Activated naive CD8-positive, alpha-beta T cell treated with anti-CD3 and anti-CD28 coated beads, Interleukin-2, amount 10 ng/mL, durations not matched to agents 7 days and 5 days (primary cell): ENCODE data around the gene MAN1A2. TPM values are rescaled to one million over a fixed set of nuclear protein-coding genes. Genes with fewer than 3 reads are reported as not detected.
A peak's percentile ranks its signal among the peaks of the same experiment; 100 is the strongest.
"Not testable (repeated sequence)": the region's sequence is repeated elsewhere in the genome, so short reads cannot be mapped to it uniquely, and the experiment has no call there.

Experiments used
- ATAC-seq: fragments of 150-1000 bp; cut with Tn5 transposase; one replicate; pipeline ENCODE4 v1.10.0; 2021; ENCODE audit warnings: low read depth, moderate library complexity
- POLR2A ChIA-PET: fragments of 350-600 bp; sonication (Branson Sonifier 250); formaldehyde crosslinking; loops from one replicate; lab custom pipeline; 2021; ENCODE audit warnings: antibody characterized with exemption; lab: Charles Lee
- DNase-seq: peaks from one replicate; pipeline ENCODE4 v3.0.0; 2021
- H3K27ac Mint-ChIP-seq: one replicate; pipeline ENCODE4 v1.8.0; 2022; ENCODE audit warnings: mild to moderate bottlenecking, mixed read lengths
- H3K27me3 Mint-ChIP-seq: one replicate; pipeline ENCODE4 v1.8.0; 2022; ENCODE audit warnings: mild to moderate bottlenecking, moderate library complexity, mixed read lengths
- H3K36me3 Mint-ChIP-seq: one replicate; pipeline ENCODE4 v1.8.0; 2021; ENCODE audit warnings: mild to moderate bottlenecking, mixed read lengths
- H3K4me1 Mint-ChIP-seq: one replicate; pipeline ENCODE4 v1.8.0; 2021; ENCODE audit warnings: mixed read lengths
- H3K4me3 Mint-ChIP-seq: one replicate; pipeline ENCODE4 v1.8.0; 2022; ENCODE audit warnings: mild to moderate bottlenecking, moderate library complexity, mixed read lengths
- H3K9me3 Mint-ChIP-seq: one replicate; pipeline ENCODE4 v1.8.0; 2021; ENCODE audit warnings: mixed read lengths
- total RNA-seq, 2 experiments: library from RNA; stranded (reverse); gene quantifications; one replicate each; pipeline ENCODE4 v1.2.3, GENCODE V29; 2021

MAN1A2 gene
- total RNA-seq, 2 experiments from 2014 or later, result 36.1 to 43.2 TPM

GRCh38 chr1:117342397-117342796 is 24.9 kb upstream of the MAN1A2 start:
- H3K4me3 Mint-ChIP-seq, result no peak overlapping the region
- DNase-seq (no peak), ATAC-seq (no peak)
- no peaks in the 10 kb centered on the region for H3K27me3 Mint-ChIP-seq
- H3K9me3 Mint-ChIP-seq, result peaks cover 1% of the 10 kb centered on the region
- peaks cover 7% of the 10 kb centered on the region for H3K4me1 Mint-ChIP-seq
- POLR2A ChIA-PET, result interaction anchor here (0.6 to 1.1 kb wide), 2 partner anchors 25 to 573 kb away, joined by 3 read pairs; partner anchors contain the start of gene MAN1A2
- H3K27ac Mint-ChIP-seq, result no peak overlapping the region
- no peaks in the 10 kb centered on the region for H3K36me3 Mint-ChIP-seq

DNA sequence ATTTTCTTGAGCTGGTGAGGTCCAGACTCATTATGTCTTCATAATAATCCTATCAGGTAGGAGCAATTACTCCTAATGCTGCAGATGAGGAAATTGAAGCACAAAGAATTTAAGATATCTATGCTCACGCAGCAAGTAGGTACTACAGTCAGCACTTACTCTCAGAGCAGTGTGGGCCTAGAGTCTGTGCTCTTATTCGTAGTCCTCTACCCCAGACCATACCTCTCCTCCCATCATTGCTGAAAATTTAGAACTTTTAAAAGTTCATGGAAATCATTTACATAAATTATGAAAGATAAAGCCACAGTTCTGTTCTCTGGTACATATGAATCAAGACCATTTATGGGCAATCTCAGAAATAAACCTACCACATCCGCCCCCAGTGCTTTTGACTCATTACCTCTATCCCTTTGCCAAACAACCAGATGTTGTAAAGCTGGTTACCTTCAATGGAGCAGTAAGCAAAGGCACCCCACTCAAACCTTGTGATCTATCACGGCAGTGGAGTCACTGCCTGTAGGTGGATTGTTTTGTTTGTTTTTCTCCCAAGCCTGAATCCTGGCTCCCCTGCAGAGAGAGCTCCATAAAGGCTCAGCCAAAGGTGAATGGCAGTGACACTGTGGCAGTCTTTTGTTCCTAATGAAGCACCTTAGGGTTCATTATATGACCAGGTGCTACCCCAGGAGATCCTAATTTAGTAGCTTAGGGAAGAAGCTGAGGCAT is 20.9 kb upstream of the MAN1A2 start:
- ATAC-seq, result no peak
- H3K4me1 Mint-ChIP-seq, result peaks cover 3% of the 10 kb centered on the region
- H3K27ac Mint-ChIP-seq, result no peak overlapping the region
- POLR2A ChIA-PET, result no interaction called here
- peaks cover 5% of the 10 kb centered on the region for H3K27me3 Mint-ChIP-seq
- H3K4me3 Mint-ChIP-seq, result no peak overlapping the region
- H3K9me3 Mint-ChIP-seq, result no peaks in the 10 kb centered on the region
- DNase-seq, result no peak
- H3K36me3 Mint-ChIP-seq, result no peaks in the 10 kb centered on the region

DNA sequence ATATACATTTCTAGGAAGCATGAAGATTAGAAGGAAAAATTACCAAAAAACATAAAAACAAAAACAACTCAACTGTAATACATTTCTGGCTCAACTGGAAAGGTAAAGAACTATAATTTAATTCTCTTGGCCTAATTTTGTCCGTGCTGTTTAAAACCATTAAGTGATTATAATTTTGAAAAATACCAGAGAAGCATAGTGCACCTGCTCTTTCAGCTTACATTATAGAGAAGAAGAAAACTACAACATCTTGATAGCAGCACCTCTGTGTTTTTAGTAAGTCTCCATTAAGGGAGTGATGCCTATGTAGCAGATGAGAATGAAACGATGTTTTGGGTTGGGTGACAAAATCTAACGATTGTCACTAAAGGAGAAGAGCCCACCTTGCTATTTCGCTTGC is 19.3 kb upstream of the MAN1A2 start:
- Mint-ChIP-seq H3K4me3 (no peak overlapping the region), H3K4me1 (no peaks in the 10 kb centered on the region), H3K27me3 (peaks cover 5% of the 10 kb centered on the region), H3K36me3 (no peaks in the 10 kb centered on the region), H3K9me3 (no peaks in the 10 kb centered on the region), H3K27ac (no peak overlapping the region)
- POLR2A ChIA-PET, result no interaction called here
- ATAC-seq, result no peak
- DNase-seq, result no peak

DNA sequence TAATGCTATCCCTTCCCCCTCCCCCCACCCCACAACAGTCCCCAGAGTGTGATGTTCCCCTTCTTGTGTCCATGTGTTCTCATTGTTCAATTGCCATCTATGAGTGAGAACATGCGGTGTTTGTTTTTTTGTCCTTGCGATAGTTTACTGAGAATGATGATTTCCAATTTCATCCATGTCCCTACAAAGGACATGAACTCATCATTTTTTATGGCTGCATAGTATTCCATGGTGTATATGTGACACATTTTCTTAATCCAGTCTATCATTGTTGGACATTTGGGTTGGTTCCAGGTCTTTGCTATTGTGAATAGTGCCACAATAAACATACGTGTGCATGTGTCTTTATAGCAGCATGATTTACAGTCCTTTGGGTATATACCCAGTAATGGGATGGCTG is 14.6 kb upstream of the MAN1A2 start:
- H3K27me3 Mint-ChIP-seq, ATAC-seq, H3K9me3 Mint-ChIP-seq, H3K4me1 Mint-ChIP-seq, H3K36me3 Mint-ChIP-seq, DNase-seq, H3K27ac Mint-ChIP-seq, POLR2A ChIA-PET, H3K4me3 Mint-ChIP-seq: not testable (repeated sequence)

DNA sequence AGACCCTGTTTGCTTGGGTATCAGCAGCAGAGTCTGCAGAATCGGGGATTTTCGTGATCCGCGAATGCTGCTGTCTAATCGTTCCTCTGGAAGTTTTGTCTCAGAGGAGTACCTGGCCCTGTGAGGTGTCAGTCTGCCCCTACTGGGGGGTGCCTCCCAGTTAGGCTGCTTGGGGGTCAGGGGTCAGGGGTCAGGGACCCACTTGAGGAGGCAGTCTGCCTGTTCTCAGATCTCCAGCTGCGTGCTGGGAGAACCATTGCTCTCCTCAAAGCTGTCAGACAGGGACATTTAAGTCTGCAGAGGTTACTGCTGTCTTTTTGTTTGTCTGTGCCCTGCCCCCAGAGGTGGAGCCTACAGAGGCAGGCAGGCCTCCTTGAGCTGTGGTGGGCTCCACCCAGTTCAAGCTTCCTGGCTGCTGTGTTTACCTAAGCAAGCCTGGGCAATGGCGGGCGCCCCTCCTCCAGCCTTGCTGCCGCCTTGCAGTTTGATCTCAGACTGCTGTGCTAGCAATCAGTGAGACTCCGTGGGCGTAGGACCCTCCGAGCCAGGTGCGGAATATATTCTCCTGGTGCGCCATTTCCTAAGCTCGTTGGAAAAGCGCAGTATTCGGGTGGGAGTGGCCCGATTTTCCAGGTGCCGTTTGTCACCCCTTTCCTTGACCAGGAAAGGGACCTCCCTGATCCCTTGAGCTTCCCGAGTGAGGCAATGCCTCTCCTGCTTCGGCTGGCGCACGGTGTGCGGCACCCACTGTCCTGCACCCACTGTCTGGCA is 9.2 kb upstream of the MAN1A2 start:
- ATAC-seq, H3K36me3 Mint-ChIP-seq, H3K27me3 Mint-ChIP-seq, H3K9me3 Mint-ChIP-seq: not testable (repeated sequence)
- POLR2A ChIA-PET, result interaction anchor here (0.9 kb wide), 1 partner anchor 9 kb away, joined by 3 read pairs; the partner anchor contains the start of gene MAN1A2
- peak overlapping the region; percentile 70 for H3K27ac Mint-ChIP-seq
- H3K4me3 Mint-ChIP-seq, result peak overlapping the region; percentile 32
- DNase-seq, result peak; percentile 32
- H3K4me1 Mint-ChIP-seq, result peaks cover 14% of the 10 kb centered on the region

DNA sequence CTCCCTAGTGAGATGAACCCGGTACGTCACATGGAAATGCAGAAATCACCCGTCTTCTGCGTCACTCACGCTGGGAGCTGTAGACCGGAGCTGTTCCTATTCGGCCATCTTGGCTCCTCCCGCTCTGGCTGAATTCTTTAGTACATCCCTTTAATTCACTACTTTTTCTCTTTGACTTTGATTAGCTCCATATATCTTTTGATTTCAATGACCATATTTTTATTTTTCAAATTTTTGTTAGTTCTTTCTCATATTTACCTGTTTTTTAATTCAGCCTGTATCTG is 8.7 kb upstream of the MAN1A2 start:
- H3K27me3 Mint-ChIP-seq, ATAC-seq, DNase-seq, H3K36me3 Mint-ChIP-seq, POLR2A ChIA-PET, H3K9me3 Mint-ChIP-seq: not testable (repeated sequence)
- peaks cover 14% of the 10 kb centered on the region for H3K4me1 Mint-ChIP-seq
- peak overlapping the region; percentile 32 for H3K4me3 Mint-ChIP-seq
- peak overlapping the region; percentile 70 for H3K27ac Mint-ChIP-seq

DNA sequence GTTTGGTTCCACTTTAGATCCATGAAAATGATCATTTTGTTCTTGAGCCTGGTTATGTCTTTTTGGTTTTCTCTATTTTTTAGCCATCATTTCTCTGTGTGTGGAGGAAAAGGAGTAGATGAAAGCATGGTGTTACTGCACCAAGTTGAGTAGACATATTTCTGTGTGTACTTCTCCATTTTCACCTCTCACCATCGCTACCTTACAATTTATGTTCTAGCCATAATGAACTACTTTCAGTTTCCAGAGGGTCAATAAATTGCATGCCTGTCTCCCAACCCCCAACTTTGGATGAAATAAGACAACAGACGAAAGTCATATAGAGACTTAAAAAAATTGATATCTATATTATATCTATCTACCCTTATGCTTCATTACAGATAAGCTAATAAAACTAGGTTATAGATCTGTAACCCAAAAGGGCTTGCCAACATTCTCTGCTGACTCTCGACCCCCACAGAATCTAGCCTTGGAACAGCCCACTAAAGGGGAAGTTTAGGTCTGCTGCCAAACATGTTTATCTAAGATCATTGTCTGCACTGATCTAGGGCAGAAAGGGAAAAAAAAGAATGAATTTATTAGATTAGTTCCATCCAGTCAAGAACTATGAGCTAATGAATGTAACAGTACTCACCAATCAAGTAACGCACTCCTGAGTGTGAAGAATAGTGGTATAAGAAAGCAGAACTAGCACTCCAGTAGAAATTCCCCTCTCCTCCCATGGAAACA is 7.5 kb upstream of the MAN1A2 start:
- DNase-seq (no peak), ATAC-seq (no peak)
- Mint-ChIP-seq H3K9me3 (no peaks in the 10 kb centered on the region), H3K4me3 (peak overlapping the region; percentile 53), H3K36me3 (no peaks in the 10 kb centered on the region), H3K27me3 (no peaks in the 10 kb centered on the region), H3K27ac (peak overlapping the region; percentile 24), H3K4me1 (peaks cover 18% of the 10 kb centered on the region)
- POLR2A ChIA-PET, result no interaction called here

- no peaks in the 10 kb centered on the region for H3K36me3 Mint-ChIP-seq
- POLR2A ChIA-PET, result interaction anchor here (0.5 kb wide), 1 partner anchor 185 kb away, joined by 3 read pairs; no protein-coding TSS in a partner anchor
- H3K4me3 Mint-ChIP-seq, result no peak overlapping the region
- peaks cover 29% of the 10 kb centered on the region for H3K4me1 Mint-ChIP-seq
- no peak overlapping the region for H3K27ac Mint-ChIP-seq
- ATAC-seq, result no peak
- H3K27me3 Mint-ChIP-seq, result no peaks in the 10 kb centered on the region
- no peaks in the 10 kb centered on the region for H3K9me3 Mint-ChIP-seq
- DNase-seq, result no peak
These were observed 4.3 kb upstream of the MAN1A2 start for GRCh38 chr1:117362986-117363385.

DNA sequence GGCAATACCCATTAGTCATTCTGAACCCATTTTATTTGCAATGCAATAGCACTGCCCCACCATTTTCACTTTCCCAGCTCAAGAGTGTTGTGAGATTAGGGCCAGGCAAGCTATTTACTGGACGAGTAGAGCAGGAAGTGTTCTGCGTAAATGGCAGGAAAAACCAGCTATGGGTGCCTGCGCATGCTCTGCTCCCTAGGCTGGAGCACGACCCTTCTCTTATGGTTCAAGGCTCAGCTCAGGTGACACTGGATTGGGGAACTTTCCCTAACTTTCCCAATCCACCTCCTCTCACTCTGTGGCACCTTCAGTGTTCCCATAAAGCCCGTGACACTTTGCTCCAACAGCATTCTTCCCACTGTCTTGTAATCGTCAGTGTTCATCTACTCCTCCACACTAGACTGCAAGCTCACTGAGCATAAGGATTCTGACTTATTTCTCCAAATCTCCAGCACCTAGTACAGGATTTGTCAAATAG is 3.6 kb upstream of the MAN1A2 start:
- DNase-seq, result no peak
- H3K27me3 Mint-ChIP-seq, result no peaks in the 10 kb centered on the region
- H3K9me3 Mint-ChIP-seq, result no peaks in the 10 kb centered on the region
- POLR2A ChIA-PET, result interaction anchor here (0.5 kb wide), 1 partner anchor 186 kb away, joined by 3 read pairs; no protein-coding TSS in a partner anchor
- no peak overlapping the region for H3K27ac Mint-ChIP-seq
- no peak for ATAC-seq
- H3K36me3 Mint-ChIP-seq, result no peaks in the 10 kb centered on the region
- peaks cover 31% of the 10 kb centered on the region for H3K4me1 Mint-ChIP-seq
- no peak overlapping the region for H3K4me3 Mint-ChIP-seq

DNA sequence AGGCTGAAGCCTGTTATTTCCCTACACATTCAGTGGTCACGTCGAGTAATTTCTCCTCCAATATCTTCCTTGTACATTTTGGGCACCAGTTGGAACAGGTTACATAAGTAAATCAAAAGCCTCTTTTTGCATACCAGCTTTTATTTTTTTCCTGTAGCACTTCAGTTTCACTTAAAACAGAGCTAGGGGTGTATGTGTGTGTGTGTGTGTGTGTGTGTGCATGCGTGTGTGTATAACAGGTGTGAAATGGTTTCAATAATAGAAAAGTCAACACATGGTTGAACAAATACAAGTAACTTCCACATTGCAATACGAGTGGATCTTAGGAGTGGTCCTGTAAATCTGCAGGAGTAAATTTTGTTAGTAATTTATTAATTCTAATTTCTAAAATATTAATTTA is 3.0 kb upstream of the MAN1A2 start:
- Mint-ChIP-seq H3K36me3 (no peaks in the 10 kb centered on the region), H3K27me3 (no peaks in the 10 kb centered on the region), H3K4me3 (no peak overlapping the region), H3K27ac (no peak overlapping the region), H3K4me1 (peaks cover 33% of the 10 kb centered on the region), H3K9me3 (no peaks in the 10 kb centered on the region)
- no peak for ATAC-seq
- POLR2A ChIA-PET, result no interaction called here
- no peak for DNase-seq

DNA sequence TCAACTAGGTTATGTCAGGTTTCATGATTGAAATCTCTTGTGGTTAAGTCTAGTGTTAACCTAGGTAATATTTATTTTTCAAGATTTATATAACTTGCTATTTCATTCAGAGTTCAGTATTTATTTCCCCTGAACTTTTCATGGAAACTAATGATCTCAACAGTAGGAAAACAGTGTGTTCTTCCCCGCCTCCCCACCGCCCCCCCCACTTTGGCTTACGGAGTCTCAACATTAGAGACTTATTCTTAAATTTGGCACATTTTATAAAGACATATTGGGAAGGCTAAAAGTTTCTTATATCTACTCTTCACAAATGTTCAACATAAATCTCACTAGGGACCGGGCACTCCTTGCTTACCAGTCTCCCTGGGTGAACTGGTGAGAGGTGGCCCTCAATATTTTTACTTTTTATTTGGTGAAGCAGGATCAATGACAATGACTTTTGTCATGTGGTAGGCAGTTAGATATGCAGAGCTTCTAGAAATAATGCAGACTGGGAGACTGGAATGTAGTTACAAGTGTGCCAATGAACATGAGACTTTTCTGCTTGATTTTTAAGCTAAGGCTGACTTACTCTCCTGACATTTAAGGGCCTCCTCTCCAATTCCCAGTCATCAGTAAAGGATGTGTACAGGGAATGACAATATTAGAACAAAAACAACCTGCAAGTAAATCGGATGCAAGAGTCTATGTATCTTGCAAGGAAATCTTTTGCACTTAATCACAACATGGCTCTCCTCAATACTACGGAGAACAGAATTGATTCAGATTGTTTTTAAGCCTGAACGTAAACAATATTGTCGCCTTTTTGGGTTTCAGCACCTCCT is 1.7 kb upstream of the MAN1A2 start:
- no peaks in the 10 kb centered on the region for H3K27me3 Mint-ChIP-seq
- peaks cover 36% of the 10 kb centered on the region for H3K4me1 Mint-ChIP-seq
- no peaks in the 10 kb centered on the region for H3K36me3 Mint-ChIP-seq
- ATAC-seq (no peak), DNase-seq (no peak)
- H3K27ac Mint-ChIP-seq, result peak overlapping the region; percentile 91
- POLR2A ChIA-PET, result no interaction called here
- H3K9me3 Mint-ChIP-seq, result no peaks in the 10 kb centered on the region
- peak overlapping the region; percentile 90 for H3K4me3 Mint-ChIP-seq

DNA sequence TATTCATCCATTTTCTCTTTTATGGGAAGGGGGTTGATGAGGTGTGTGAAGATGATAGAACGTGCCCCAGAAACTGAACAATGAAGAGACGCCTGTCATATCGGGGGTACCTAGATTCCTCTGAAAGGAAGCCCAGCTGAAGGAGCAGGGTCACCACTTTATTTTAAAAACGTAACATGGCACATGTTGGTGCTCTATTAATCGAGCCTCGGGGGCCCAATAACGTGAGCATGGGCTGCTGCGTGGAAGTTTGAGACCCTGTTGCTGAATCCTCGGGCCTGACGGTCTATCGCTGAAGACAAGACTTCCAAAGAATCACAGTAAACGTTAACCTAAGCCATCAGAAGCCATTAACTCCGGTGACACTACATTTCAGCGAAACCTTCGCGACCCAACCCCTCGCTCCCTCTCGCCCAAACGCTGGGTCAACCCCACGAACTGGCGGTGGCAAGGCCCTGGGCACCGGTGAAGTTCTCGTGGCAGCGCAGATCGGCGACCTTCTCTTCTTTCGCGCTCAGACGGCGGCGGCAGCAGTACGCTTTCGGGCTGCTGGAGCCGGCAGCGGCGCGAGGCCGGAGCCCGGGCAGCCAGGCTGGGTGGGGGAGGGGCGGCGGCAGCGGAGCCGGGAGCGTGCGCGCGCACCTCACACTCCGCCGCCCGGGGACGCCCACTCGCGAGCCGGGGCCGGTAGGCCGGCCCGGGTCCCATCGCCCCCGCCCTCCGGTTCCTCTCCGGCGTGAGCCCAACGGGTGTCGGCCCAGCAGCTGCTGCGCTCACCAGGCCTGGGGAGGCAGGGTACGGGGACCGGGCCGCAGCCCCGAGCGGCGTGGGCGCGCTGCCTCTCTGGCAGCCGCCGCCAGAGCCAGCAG is 838 bp upstream of the MAN1A2 start:
- peak; percentile 69 for ATAC-seq
- Mint-ChIP-seq H3K4me3 (peak overlapping the region; percentile 90), H3K27ac (peak overlapping the region; percentile 91), H3K9me3 (no peaks in the 10 kb centered on the region), H3K36me3 (no peaks in the 10 kb centered on the region), H3K27me3 (no peaks in the 10 kb centered on the region), H3K4me1 (peaks cover 38% of the 10 kb centered on the region)
- DNase-seq, result peak; percentile 91
- POLR2A ChIA-PET, result interaction anchor here (0.7 to 1.6 kb wide), 7 partner anchors 8 to 304 kb away, joined by 3 to 5 read pairs (median 3); no protein-coding TSS in a partner anchor
